Right atrium auricular region (tissue), 2 donors: Measurements from ENCODE around the gene IFT122. TPM values are rescaled to one million over a fixed set of nuclear protein-coding genes. Genes with fewer than 3 reads are reported as not detected.

ENCODE experiments used
- DNase-seq: peaks from one replicate; pipeline ENCODE4 v3.0.0-alpha.2; 2019; ENCODE audit warnings: low spot score
- H3K27ac ChIP-seq, 2 donors: fragments of 200-600 bp; sonication (generic); 1 replicate in 1 of 2; 2 replicates in 1 of 2; pipeline ENCODE4 v1.5.1; 2016 to 2019
- H3K27me3 ChIP-seq, 2 donors: fragments of 200-600 bp; sonication (generic); one replicate each; pipeline versions ENCODE4 v1.5.1 to v1.6.0; 2017 to 2019
- H3K36me3 ChIP-seq: fragments of 200-600 bp; sonication (generic); one replicate; pipeline ENCODE4 v1.5.1; 2016
- H3K4me1 ChIP-seq, 2 donors: fragments of 200-600 bp; sonication (generic); one replicate each; pipeline versions ENCODE4 v1.5.1 to v1.6.0; 2017 to 2019
- H3K4me3 ChIP-seq, 2 donors: fragments of 200-600 bp; sonication (generic); 1 replicate in 1 of 2; 2 replicates in 1 of 2; pipeline ENCODE4 v1.5.1; 2017 to 2019; ENCODE audit warnings: mild to moderate bottlenecking in 1 of 2, moderate library complexity in 1 of 2
- H3K9me3 ChIP-seq, 2 donors: fragments of 200-600 bp; sonication (generic); one replicate each; pipeline ENCODE4 v1.5.1; 2019
- total RNA-seq, 2 donors: library from RNA; depleted of rRNA; stranded (reverse); fragments of >200 nt; gene quantifications; one replicate each; pipeline ENCODE4 v1.1.0, GENCODE V29; 2016
- TF ChIP-seq, protein P1 (sequence below), 2 donors: fragments of 200-600 bp; sonication (generic); IDR thresholded peaks; one replicate each; pipeline ENCODE4 v1.5.1; 2019; ENCODE audit warnings: antibody characterized with exemption in 2 of 2

The IFT122 gene
- total RNA-seq, 2 donors from 2014 or later, result 18.5 to 36.9 TPM

DNA sequence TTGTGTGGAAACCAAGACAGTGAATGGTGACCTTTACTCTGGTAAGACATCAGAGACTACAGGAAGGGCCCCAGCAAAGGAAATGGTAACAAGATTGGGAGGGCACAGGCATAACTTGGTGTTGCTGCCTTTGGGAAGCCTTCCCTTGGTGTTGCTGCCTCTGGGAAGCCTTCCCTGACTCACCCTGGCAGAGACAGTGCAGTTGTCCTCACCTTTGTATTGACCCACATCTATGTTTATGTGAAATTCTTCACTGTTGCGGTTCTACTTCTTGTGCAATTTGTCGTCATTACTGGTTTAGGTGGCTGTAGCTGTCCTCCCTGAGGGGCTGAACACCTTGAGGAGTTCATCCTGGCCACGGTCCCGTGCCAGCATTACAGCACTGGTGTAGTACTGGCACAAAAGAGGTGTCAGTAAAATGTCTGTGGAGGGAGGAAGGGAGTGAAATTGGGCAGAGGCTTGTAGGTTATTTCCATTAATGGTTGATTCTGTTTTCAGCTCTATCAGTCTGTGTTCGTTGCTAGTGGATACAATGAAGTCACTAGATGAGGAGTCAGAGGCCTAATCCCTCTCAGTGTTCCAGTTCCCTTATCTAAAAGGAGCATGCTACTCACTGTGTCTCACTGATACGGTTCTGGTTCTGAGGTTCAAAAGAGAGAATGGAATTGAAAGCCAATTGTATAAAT, 21.6 kb downstream of the IFT122 start:
- TF ChIP-seq, protein P1, sequence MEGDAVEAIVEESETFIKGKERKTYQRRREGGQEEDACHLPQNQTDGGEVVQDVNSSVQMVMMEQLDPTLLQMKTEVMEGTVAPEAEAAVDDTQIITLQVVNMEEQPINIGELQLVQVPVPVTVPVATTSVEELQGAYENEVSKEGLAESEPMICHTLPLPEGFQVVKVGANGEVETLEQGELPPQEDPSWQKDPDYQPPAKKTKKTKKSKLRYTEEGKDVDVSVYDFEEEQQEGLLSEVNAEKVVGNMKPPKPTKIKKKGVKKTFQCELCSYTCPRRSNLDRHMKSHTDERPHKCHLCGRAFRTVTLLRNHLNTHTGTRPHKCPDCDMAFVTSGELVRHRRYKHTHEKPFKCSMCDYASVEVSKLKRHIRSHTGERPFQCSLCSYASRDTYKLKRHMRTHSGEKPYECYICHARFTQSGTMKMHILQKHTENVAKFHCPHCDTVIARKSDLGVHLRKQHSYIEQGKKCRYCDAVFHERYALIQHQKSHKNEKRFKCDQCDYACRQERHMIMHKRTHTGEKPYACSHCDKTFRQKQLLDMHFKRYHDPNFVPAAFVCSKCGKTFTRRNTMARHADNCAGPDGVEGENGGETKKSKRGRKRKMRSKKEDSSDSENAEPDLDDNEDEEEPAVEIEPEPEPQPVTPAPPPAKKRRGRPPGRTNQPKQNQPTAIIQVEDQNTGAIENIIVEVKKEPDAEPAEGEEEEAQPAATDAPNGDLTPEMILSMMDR (IDR thresholded peaks at IDR 0.05), result no peak
- DNase-seq, result no peak
- Histone ChIP-seq H3K27me3 (no peaks in the 10 kb centered on the region), H3K4me3 (no peak overlapping the region), H3K9me3 (no peaks in the 10 kb centered on the region), H3K36me3 (no peaks in the 10 kb centered on the region), H3K4me1 (peaks cover 0 to 17% of the 10 kb centered on the region in 2 donors), H3K27ac (peak overlapping the region; percentile 81 to 88)

DNA sequence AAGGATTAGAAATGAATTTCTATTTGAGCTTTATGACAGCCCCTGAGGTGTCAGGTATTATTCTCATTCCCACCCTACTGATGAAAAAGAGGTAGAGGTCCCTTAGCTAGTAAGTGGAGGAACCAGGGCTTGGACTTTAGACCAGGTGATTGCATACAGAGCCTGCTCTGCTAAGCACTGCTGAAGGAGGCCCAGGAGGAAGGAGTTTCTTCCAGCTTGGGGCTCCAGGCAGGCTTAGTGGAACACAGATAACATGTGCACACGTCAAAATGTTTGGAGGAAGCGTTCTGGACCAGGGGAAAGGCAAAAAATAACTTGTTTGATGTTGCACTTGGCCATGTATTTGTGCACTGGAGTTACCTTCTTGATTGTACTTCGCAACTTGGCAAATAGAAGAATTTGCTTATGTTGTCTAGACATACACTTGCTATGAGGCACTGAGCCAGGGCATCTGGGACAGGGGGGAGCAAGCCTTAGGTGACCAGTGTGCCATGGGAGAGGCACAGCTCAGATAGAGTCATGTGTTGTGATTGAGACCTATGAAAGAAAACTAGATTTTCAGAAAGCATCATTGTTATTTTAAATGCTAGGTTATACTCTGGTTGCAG, 22.4 kb downstream of the IFT122 start:
- TF ChIP-seq, protein P1 (IDR thresholded peaks at IDR 0.05), result no peak
- no peaks in the 10 kb centered on the region for H3K9me3 ChIP-seq
- peak overlapping the region; percentile 81 to 88 for H3K27ac ChIP-seq
- DNase-seq, result no peak
- H3K4me1 ChIP-seq, result peaks cover 0 to 17% of the 10 kb centered on the region in 2 donors
- no peaks in the 10 kb centered on the region for H3K36me3 ChIP-seq
- no peaks in the 10 kb centered on the region for H3K27me3 ChIP-seq
- H3K4me3 ChIP-seq, result no peak overlapping the region

DNA sequence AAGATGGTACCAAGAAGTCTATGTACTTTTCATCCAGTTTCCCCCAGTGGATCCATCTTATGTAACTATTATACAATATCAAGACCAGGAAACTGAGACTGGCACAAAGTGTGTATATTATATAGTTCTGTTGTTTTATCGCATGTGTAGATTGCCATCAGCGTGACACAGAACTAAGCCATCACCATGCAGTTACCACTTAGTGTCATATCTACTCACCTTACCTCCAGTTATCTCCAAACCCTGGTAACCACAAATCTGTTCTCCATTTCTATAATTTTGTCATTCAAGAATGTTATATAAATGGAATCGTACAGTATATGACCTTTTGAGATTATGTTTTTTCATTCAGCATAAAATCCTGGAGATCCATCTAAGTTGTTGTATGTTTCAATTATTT, 23.1 kb downstream of the IFT122 start:
- Histone ChIP-seq H3K36me3 (no peaks in the 10 kb centered on the region), H3K27ac (peak overlapping the region; percentile 81 to 88), H3K4me1 (peaks cover 0 to 17% of the 10 kb centered on the region in 2 donors), H3K9me3 (no peaks in the 10 kb centered on the region), H3K4me3 (no peak overlapping the region), H3K27me3 (no peaks in the 10 kb centered on the region)
- DNase-seq, result no peak
- TF ChIP-seq, protein P1 (IDR thresholded peaks at IDR 0.05), result no peak

DNA sequence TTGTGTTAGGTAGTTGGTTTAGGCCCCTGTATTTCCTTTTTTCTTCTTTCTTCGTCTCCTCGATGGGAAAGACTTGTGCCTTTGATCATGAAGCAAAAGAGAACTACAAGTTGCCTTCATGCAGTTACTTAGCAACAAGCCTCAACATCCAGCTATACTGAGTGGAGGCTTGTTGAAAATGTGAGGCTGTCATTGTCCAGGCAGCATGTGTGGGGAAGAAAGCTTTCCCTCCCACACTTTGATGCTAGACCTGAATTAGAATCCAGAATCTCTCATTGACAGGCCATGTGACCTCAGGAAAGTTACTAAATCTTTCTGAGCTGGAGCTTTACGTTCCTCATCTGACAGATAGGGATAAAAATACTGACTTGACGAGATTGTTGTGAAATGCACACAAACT, 23.7 kb downstream of the IFT122 start:
- no peak for DNase-seq
- TF ChIP-seq, protein P1 (IDR thresholded peaks at IDR 0.05), result no peak
- Histone ChIP-seq H3K36me3 (no peaks in the 10 kb centered on the region), H3K9me3 (no peaks in the 10 kb centered on the region), H3K4me1 (peaks cover 0 to 19% of the 10 kb centered on the region in 2 donors), H3K4me3 (no peak overlapping the region), H3K27ac (peak overlapping the region in 1 of 2 donors; percentile 88), H3K27me3 (no peaks in the 10 kb centered on the region)

DNA sequence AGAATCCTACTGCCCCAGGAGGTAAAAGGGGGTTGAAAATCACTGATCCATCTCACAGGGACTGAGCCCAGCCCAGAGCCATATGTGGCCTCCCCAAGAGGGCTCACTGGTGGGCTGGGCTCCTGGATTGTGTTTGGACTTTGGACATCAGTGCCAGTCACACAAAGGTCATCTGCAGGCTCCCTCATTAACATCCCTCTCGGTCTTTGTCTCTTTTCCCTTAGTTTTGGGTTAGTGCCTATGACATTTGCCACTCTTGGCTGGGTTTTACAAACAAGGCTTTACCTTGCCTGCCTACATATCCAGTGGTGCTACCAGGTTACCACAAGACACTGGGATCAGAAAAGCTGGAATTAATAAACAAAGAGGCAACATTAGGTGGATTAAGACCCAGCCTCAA, 27.9 kb downstream of the IFT122 start:
- no peaks in the 10 kb centered on the region for H3K9me3 ChIP-seq
- no peak for DNase-seq
- H3K27me3 ChIP-seq, result no peaks in the 10 kb centered on the region
- H3K27ac ChIP-seq, result peak overlapping the region; percentile 48 to 83
- H3K4me1 ChIP-seq, result peaks cover 0 to 14% of the 10 kb centered on the region in 2 donors
- H3K4me3 ChIP-seq, result no peak overlapping the region
- TF ChIP-seq, protein P1 (IDR thresholded peaks at IDR 0.05), result no peak
- no peaks in the 10 kb centered on the region for H3K36me3 ChIP-seq
